Measurements from ENCODE around the gene FAM89A. TPM values are rescaled to one million over a fixed set of nuclear protein-coding genes. Genes with fewer than 3 reads are reported as not detected.
A peak's percentile ranks its signal among the peaks of the same experiment; 100 is the strongest.

FAM89A gene
- total and polyA plus RNA-seq, 9 of the 15 experiments (the other 6 are each of a cell fraction or from before 2014, with no cell fraction given): 8.7 to 66.2 (median 43.3) TPM

GRCh38 chr1:231065510-231066241 lies 25.6 kb upstream of the FAM89A start (continued):
- no peak for TF ChIP-seq ZBTB40 (IDR thresholded peaks at IDR 0.05)
- no peak for TF ChIP-seq ZBTB40 (CRISPR knock-in tag; IDR thresholded peaks at IDR 0.05)
- TF ChIP-seq MEF2D (tag; conservative IDR thresholded peaks at IDR 0.05; ENCODE audit: low read depth): no peak
- no peak for TF ChIP-seq HNRNPLL (IDR thresholded peaks at IDR 0.05; ENCODE audit: low read depth, low read length, poor library complexity, severe bottlenecking)
- TF ChIP-seq CBFB (CRISPR knock-in tag; IDR thresholded peaks at IDR 0.05): 0 out of 2 replicates have a peak, but pooled peaks have one; percentile 66
- TF ChIP-seq AFF1 (IDR thresholded peaks at IDR 0.05; ENCODE audit: low read depth in 1 of 2, partially characterized antibody in 2 of 2): peak in 1 of 2 experiments; percentile 55
- TF ChIP-seq ZNF133 (CRISPR knock-in tag; IDR thresholded peaks at IDR 0.05): no peak
- no peak for TF ChIP-seq HNRNPK (IDR thresholded peaks at IDR 0.05; ENCODE audit: low read depth, low read length, poor library complexity, severe bottlenecking)
- peak in 1 of 2 experiments; percentile 85; a peak in 2 of 4 replicates for TF ChIP-seq ARNT (IDR thresholded peaks at IDR 0.05)
- 0 out of 2 replicates have a peak, but pooled peaks have one; percentile 75 for TF ChIP-seq ATF6 (CRISPR knock-in tag; IDR thresholded peaks at IDR 0.05)
- peak in 1 of 2 experiments; percentile 64; a peak in 1 of 4 replicates for TF ChIP-seq TBL1XR1 (IDR thresholded peaks at IDR 0.05; ENCODE audit: low read length in 2 of 2)
- peak; percentile 45; the same call in 1 of the 2 replicates for TF ChIP-seq ZNF24 (IDR thresholded peaks at IDR 0.05)

Data from K562 (cell line).